ENCODE data around the gene ACAD9. TPM values are rescaled to one million over a fixed set of nuclear protein-coding genes. Genes with fewer than 3 reads are reported as not detected.

The ACAD9 gene
- 45.1 and 50.5 TPM in 2 replicates for total RNA-seq

DNA sequence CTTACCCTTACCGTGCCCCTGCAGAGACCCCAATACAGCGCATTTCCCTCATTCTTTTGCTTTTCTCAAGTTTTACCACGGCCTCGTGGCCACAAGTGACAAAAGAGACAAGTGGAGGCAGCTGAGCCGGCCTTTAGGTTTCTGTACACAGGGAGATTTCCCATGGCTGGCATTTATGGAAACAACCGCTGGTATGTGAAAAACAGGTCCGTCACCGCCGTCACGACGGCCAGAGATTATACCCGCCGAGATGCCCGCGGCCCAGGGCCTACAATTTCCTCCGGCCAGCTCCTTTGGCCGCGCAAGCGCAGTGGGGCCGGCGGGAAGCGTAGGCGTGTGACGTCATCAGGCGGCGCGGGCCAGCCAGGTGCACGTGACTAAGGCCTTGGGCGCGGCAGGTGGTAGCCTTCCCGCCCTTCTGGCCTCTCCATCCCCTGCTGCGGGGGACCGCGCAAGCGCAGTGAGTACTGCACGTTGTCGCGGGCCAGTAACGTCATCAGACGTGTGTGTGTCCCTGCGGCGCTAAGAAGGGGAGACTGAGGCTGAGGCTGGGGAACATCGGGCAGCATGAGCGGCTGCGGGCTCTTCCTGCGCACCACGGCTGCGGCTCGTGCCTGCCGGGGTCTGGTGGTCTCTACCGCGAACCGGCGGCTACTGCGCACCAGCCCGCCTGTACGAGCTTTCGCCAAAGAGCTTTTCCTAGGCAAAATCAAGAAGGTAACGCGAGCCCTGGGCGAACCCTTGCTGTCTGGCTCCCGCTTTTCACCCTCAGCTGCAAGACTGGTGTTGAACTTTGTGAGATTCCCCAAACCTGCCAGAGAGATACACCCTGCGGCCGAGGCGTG, at the start of gene ACAD9:
Gene ACAD9 (plus strand): TSS at position 496 of the 845 bp plus-strand sequence. CDS start 72 bp downstream, at position 568.

Small RNA genes within 50 kb of the gene (small RNA-seq; reads per million reads assigned to genes)
- not detected for gene AC112484.4 (ENCODE audit: low replicate concordance)

Other genes starting within 250 kb of the ACAD9 start
- 640 and 841 TPM in 2 replicates for gene RPN1, start 228.8 kb upstream of the ACAD9 start, total RNA-seq
- 71.9 and 120 TPM in 2 replicates for gene RAB7A, start 153.4 kb upstream of the ACAD9 start, total RNA-seq
- 0.14 TPM in 1 of 2 replicates, not detected in the other for gene CFAP92, start 114.5 kb downstream of the ACAD9 start, total RNA-seq
- under 0.01 and 0.86 TPM in 2 replicates for gene EFCC1, start 121.7 kb downstream of the ACAD9 start, total RNA-seq
- gene GP9, start 181.2 kb downstream of the ACAD9 start, total RNA-seq, result not detected in 2 replicates
- gene RAB43, start 242.2 kb downstream of the ACAD9 start, total RNA-seq, result 21.4 and 38.2 TPM in 2 replicates